Limb (tissue), 2 donors: ENCODE results near the gene IWS1.
"Not testable (repeated sequence)": the region's sequence is repeated elsewhere in the genome, so short reads cannot be mapped to it uniquely, and the experiment has no call there.

ENCODE experiments used
- DNase-seq, 2 donors: peaks; one replicate each; pipeline ENCODE4 v3.0.0-alpha.2; 2016; ENCODE audit errors: extremely low spot score in 2 of 2

Gene IWS1

GRCh38 chr2:127526132-127527000, at the start of gene IWS1:
IWS1 (minus strand) TSS chr2:127526489; CDS start chr2:127526208, 281 bp downstream.
- DNase-seq, result peak; percentile 94 to 98

GRCh38 chr2:127575941-127576432, 49.7 kb upstream of the IWS1 start:
- no peak for DNase-seq

GRCh38 chr2:127575185-127575765, 49.0 kb upstream of the IWS1 start:
- DNase-seq, result no peak

GRCh38 chr2:127574656-127575055, 48.4 kb upstream of the IWS1 start:
- no peak for DNase-seq

- no peak for DNase-seq
Measured at GRCh38 chr2:127573771-127574170, 47.5 kb upstream of the IWS1 start.

GRCh38 chr2:127573298-127573697, 47.0 kb upstream of the IWS1 start:
- no peak for DNase-seq

GRCh38 chr2:127572841-127573240, 46.6 kb upstream of the IWS1 start:
- DNase-seq, result no peak

- DNase-seq, result not testable (repeated sequence)
Measured at GRCh38 chr2:127572352-127572751, 46.1 kb upstream of the IWS1 start.

- peak in 1 of 2 donors; percentile 16 for DNase-seq
Measured at GRCh38 chr2:127570282-127571250, 44.3 kb upstream of the IWS1 start.

GRCh38 chr2:127569666-127570065, 43.4 kb upstream of the IWS1 start:
- DNase-seq, result no peak

GRCh38 chr2:127568128-127568527, 41.8 kb upstream of the IWS1 start:
- peak in 1 of 2 donors; percentile 15 for DNase-seq

- no peak for DNase-seq
Measured at GRCh38 chr2:127567351-127567854, 41.1 kb upstream of the IWS1 start.

- DNase-seq, result peak in 1 of 2 donors; percentile 16
Measured at GRCh38 chr2:127566576-127566975, 40.3 kb upstream of the IWS1 start.

- no peak for DNase-seq
Measured at GRCh38 chr2:127566139-127566417, 39.8 kb upstream of the IWS1 start.

- DNase-seq, result no peak
Measured at GRCh38 chr2:127565261-127566138, 39.2 kb upstream of the IWS1 start.

- no peak for DNase-seq
Measured at GRCh38 chr2:127564429-127565260, 38.4 kb upstream of the IWS1 start.

- DNase-seq, result no peak
Measured at GRCh38 chr2:127563458-127564428, 37.5 kb upstream of the IWS1 start.

- DNase-seq, result no peak
Measured at GRCh38 chr2:127562936-127563335, 36.6 kb upstream of the IWS1 start.
